LoVo (cell line): Measurements from ENCODE around the gene ALG11.
A peak's percentile ranks its signal among the peaks of the same experiment; 100 is the strongest.
"Not testable (repeated sequence)": the region's sequence is repeated elsewhere in the genome, so short reads cannot be mapped to it uniquely, and the experiment has no call there.

Source experiments
- DNase-seq: peaks from one replicate; pipeline ENCODE4 v3.0.0-alpha.2; 2016; ENCODE audit warnings: low spot score

The ALG11 gene, protein sequence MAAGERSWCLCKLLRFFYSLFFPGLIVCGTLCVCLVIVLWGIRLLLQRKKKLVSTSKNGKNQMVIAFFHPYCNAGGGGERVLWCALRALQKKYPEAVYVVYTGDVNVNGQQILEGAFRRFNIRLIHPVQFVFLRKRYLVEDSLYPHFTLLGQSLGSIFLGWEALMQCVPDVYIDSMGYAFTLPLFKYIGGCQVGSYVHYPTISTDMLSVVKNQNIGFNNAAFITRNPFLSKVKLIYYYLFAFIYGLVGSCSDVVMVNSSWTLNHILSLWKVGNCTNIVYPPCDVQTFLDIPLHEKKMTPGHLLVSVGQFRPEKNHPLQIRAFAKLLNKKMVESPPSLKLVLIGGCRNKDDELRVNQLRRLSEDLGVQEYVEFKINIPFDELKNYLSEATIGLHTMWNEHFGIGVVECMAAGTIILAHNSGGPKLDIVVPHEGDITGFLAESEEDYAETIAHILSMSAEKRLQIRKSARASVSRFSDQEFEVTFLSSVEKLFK

GRCh38 chr13:52011632-52012511, at the start of gene ALG11:
Gene ALG11, plus strand, starts transcription at chr13:52012398. Its CDS starts 21 bp downstream, at chr13:52012419.
- peak; percentile 98 for DNase-seq

GRCh38 chr13:51966186-51966585, 46.0 kb upstream of the ALG11 start:
- DNase-seq = no peak

- DNase-seq = no peak
Observed at GRCh38 chr13:51967482-51968446, 44.4 kb upstream of the ALG11 start.

GRCh38 chr13:51970349-51970748, 41.8 kb upstream of the ALG11 start:
- DNase-seq = no peak

- DNase-seq = no peak
Observed at GRCh38 chr13:51971520-51972426, 40.4 kb upstream of the ALG11 start.

DNA sequence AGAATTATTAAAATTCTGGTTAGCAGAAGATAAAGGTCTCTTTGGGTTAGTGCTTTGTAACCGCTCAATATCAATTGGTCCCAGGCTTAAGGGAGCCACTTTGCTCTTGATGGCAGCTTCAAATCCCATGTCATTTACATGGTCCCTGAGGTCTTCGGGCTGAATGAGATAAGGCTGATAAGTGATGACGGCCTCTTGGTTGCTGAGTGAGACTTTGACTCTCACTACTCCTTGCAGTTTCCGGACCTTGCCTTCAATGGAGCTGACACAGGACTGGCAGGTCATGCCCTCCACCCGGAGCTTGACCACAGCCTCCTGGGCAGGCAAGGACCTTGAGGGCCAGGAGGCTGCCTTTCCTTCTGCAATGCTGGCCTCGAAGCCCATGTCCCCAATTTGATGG, 37.7 kb upstream of the ALG11 start:
- DNase-seq = no peak

DNA sequence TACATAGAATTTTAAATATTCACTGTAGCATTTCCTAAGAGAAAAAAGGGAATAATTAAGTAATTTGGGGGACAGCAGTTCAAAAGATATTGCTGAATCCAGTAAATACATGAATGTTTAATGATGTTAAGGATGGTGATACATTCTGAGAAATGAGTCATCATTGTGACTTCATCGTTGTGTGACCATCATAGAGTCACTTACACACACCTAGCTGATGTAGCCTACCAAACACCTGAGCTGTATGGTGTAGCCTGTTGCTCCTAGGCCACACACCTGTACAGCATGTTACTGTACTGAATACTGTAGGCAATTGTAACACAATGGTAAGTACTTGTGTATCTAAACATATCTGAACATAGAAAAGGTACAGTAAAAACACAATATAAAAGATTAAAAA, 35.8 kb upstream of the ALG11 start:
- no peak for DNase-seq

DNA sequence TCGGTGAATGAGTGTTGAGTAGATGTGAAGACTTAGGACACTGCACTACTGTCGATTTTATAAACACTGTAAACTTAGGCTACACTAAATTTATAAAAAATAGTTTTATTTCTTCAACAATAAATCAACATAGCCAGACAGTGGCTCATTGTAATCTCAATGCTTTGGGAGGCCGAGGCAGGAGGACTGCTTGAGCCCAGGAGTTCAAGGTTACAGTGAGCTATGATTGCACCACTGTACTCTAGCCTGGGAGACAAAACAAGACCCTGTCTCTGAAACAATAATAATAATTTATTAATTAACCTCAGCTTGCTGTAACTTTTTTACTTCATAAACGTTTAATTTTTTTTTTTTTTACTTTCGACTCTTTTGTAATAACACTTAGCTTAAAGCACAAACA, 35.3 kb upstream of the ALG11 start:
- DNase-seq = no peak

GRCh38 chr13:51977625-51978024, 34.6 kb upstream of the ALG11 start:
- DNase-seq = no peak

- DNase-seq = peak; percentile 14
Observed at GRCh38 chr13:51978796-51979556, 33.2 kb upstream of the ALG11 start.

- DNase-seq = no peak
Observed at GRCh38 chr13:51980908-51981307, 31.3 kb upstream of the ALG11 start.

GRCh38 chr13:51981355-51981754, 30.8 kb upstream of the ALG11 start:
- DNase-seq = no peak

DNA sequence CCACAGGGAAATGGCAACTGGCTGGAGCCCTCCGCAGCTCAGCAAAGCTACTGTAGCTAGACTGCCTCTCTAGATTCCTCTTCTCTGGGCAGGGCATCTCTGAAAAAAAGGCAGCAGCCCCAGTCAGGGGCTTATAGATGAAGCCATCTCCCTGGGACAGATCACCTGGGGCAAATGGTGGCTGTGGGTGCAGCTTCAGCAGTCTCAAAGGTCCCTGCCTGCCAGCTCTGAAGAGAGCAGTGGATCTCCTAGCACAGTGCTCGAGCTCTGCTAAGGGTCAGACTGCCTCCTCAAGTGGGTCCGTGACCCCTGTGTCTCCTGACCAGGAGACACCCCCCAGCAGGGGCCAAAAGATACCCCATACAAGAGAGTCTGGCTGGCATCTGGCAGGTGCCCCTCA, 28.9 kb upstream of the ALG11 start:
- DNase-seq = not testable (repeated sequence)

DNA sequence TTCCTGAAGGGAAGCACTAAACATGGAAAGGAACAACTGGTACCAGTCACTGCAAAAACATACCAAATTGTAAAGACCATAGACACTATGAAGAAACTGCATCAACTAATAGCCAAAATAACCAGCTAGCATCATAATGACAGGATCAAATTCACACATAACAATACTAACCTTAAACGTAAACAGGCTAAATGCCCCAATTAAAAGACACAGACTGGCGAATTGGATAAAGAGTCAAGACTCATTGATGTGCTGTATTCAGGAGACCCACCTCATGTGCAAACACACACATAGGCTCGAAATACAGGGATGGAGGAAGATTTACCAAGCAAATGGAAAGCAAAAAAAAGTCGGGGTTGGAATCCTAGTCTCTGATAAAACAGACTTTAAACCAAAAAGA, 27.3 kb upstream of the ALG11 start:
- not testable (repeated sequence) for DNase-seq

GRCh38 chr13:51988988-51989618, 23.1 kb upstream of the ALG11 start:
- no peak for DNase-seq

DNA sequence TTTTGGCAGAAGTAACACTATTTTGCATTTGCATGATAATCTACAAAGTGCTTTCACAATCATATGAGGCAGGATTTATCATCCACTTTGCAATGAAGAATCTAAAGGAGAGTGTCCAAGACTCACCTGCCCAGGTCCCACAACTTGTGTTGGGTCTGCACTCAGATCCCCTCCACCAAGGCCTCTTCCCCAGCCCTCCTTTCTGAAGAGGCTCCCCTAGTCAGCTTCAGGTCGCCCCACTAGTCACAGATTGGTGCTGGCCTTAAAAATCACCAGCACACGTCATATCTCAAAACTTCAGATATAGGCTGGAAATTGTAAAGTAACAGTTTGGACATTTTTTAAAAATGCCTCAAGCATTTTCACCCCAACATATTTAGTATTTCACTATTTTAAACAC, 18.5 kb upstream of the ALG11 start:
- no peak for DNase-seq

- no peak for DNase-seq
Observed at GRCh38 chr13:51995677-51996551, 16.3 kb upstream of the ALG11 start.

DNA sequence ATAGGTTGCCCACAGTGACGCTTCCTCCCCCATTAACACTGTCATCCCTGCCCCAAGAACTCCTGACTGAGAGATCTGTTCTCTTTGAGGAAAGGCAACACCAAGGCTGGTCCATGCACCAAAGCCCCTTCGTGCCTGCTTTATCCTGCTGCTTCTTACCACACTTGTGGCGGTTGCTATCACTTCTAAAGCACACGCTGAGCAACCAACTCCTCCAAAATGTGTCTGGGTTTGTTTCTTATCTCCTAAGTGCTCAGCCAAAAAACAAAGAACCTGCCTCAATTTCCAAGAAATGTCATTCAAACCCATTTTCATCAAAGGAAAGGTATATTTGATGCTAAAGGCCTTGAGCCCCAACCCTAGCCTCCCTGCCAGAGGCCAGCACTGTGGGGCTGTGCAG, 15.6 kb upstream of the ALG11 start:
- DNase-seq = no peak
